Measurements from ENCODE around the gene PROSER2.

- TF ChIP-seq CTCF (IDR thresholded peaks at IDR 0.05) (no peak), POLR2AphosphoS5 (IDR thresholded peaks at IDR 0.05; ENCODE audit: low read depth, low read length) (no peak), REST (IDR thresholded peaks at IDR 0.05; ENCODE audit: insufficient read depth in 1 of 2, low read depth in 2 of 2, low read length in 1 of 2) (no peak), TCF7L2 (IDR thresholded peaks at IDR 0.05; ENCODE audit: low read depth, low read length) (no peak), SIN3A (IDR thresholded peaks at IDR 0.05; ENCODE audit: borderline replicate concordance, insufficient read depth, low read depth, low read length) (no peak)
These were observed 38.2 kb downstream of the PROSER2 start for GRCh38 chr10:11861341-11861740.

Measured in Panc1 (cell line).